Caco-2 (cell line): Measurements from ENCODE around the gene NEURL4. TPM values are rescaled to one million over a fixed set of nuclear protein-coding genes. Genes with fewer than 3 reads are reported as not detected.

Experiments used
- BruUV-seq: library from RNA; stranded (reverse); fragments of 400-500 nt; replicated peaks from 2 replicates; lab custom pipeline; 2021; lab: Mats Ljungman, UMichigan
- CTCF ChIA-PET: fragments of 300-600 bp; sonication (Branson Sonifier 250); formaldehyde crosslinking; loops from one replicate; lab custom pipeline; 2022; ENCODE audit warnings: antibody characterized with exemption; lab: Charles Lee
- POLR2A ChIA-PET: fragments of 300-600 bp; sonication (Branson Sonifier 250); formaldehyde crosslinking; loops from one replicate; lab custom pipeline; 2022; ENCODE audit warnings: antibody characterized with exemption; lab: Charles Lee
- DNase-seq, 2 experiments: peaks; one replicate each; pipeline versions ENCODE4 v3.0.0 to v3.0.0-alpha.2; 2020 to 2022
- H3K27me3 ChIP-seq: replicated peaks from 2 replicates; pipeline ENCODE4 v1.6.0; 2011; ENCODE audit warnings: low read length; ENCODE audit not compliant: control insufficient read depth, insufficient read depth
- H3K36me3 ChIP-seq: 2 replicates; pipeline ENCODE4 v1.5.1; 2011; ENCODE audit warnings: low read length; ENCODE audit not compliant: control insufficient read depth, insufficient read depth
- H3K4me1 ChIP-seq: fragments of 250-450 bp; sonication (Bioruptor Pico); 2 replicates; pipeline ENCODE4 v1.5.1; 2020; ENCODE audit warnings: mild to moderate bottlenecking
- H3K4me3 ChIP-seq: 2 replicates; pipeline ENCODE4 v1.5.1; 2011; ENCODE audit warnings: low read depth, mild to moderate bottlenecking, control low read depth, low read length
- H3K9me3 ChIP-seq: fragments of 250-450 bp; sonication (Bioruptor Pico); 2 replicates; pipeline ENCODE4 v1.5.1; 2020; ENCODE audit warnings: mild to moderate bottlenecking, moderate library complexity
- H3K27ac Mint-ChIP-seq: one replicate; pipeline ENCODE4 v1.8.0; 2022; ENCODE audit warnings: mixed read lengths; ENCODE audit not compliant: unreplicated experiment
- H3K27me3 Mint-ChIP-seq: one replicate; pipeline ENCODE4 v1.8.0; 2022; ENCODE audit warnings: mixed read lengths; ENCODE audit not compliant: insufficient read depth, unreplicated experiment
- H3K36me3 Mint-ChIP-seq: one replicate; pipeline ENCODE4 v1.8.0; 2022; ENCODE audit warnings: mild to moderate bottlenecking, mixed read lengths; ENCODE audit not compliant: insufficient read depth, unreplicated experiment
- H3K4me1 Mint-ChIP-seq: one replicate; pipeline ENCODE4 v1.8.0; 2022; ENCODE audit warnings: low read depth, mixed read lengths; ENCODE audit not compliant: unreplicated experiment
- H3K4me3 Mint-ChIP-seq: one replicate; pipeline ENCODE4 v1.8.0; 2022; ENCODE audit warnings: mild to moderate bottlenecking, moderate library complexity, mixed read lengths; ENCODE audit not compliant: unreplicated experiment
- H3K9me3 Mint-ChIP-seq: one replicate; pipeline ENCODE4 v1.8.0; 2022; ENCODE audit warnings: mixed read lengths; ENCODE audit not compliant: unreplicated experiment
- intact Hi-C: fragments of 100-400 bp; cut with micrococcal nuclease; formaldehyde crosslinking; loops from one replicate; pipeline ENCODE4 v1.10.0; 2022; ENCODE audit not compliant: unreplicated experiment
- total RNA-seq: library from RNA; stranded (reverse); gene quantifications from 2 replicates; pipeline ENCODE4 v1.2.3, GENCODE V29; 2022
- TF ChIP-seq, protein P1 (sequence below), 2 experiments: fragments of 200-600 bp in 1 of 2; IDR thresholded peaks; 1 replicate in 1 of 2; 2 replicates in 1 of 2; pipeline versions ENCODE4 v1.5.1 to v1.8.0; 2011 to 2022; ENCODE audit warnings: antibody characterized with exemption in 1 of 2, control low read depth in 1 of 2, inconsistent platforms in 1 of 2, low read depth in 1 of 2, low read length in 1 of 2, mild to moderate bottlenecking in 1 of 2, moderate library complexity in 1 of 2; ENCODE audit not compliant: insufficient read depth in 1 of 2, severe bottlenecking in 1 of 2, unreplicated experiment in 1 of 2

NEURL4 gene
- total RNA-seq, 1 experiment from 2014 or later = 31.1 TPM

DNA sequence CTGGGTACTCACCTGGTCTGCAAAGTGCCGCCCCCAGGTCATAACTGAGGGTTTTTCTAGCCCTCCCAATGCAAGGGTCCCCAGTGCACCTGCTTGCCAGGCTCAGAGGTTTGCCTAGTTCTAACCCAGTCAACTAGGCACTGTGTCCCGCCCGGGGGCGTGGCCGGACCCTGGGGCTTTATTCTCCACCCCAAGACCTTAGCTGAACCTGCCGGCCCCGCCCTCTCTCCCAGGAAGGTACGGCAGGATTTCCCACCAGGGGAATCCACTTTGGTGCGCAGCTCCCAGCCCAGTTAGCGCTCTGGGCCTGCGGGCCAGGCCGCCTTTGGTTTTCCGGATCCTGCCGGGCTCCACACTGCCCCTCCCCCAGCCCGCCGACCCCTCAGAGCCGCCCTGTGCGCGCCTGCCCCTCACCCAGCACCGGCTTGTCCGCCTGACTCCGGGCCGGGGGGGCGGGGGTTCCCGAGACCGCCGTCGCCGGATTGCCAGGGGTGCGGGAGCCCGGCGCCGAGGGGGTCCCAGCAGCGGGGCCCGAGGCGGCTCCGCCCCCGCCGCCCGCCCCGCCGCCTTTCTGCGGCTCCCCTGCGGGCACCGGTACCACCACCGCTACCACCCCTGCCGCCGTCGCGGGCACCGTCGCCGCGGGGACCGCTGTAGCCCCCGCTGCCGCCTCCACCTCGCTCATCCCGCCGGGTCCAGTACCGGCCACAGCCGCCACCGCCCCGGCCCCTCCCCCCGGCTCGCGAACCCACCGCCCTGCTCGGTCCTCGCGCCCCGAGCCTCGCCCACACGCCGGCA lies 35.1 kb downstream of the NEURL4 start:
- peak; percentile 77 to 79 for DNase-seq
- Mint-ChIP-seq H3K36me3 (no peaks in the 10 kb centered on the region), H3K27me3 (no peaks in the 10 kb centered on the region), H3K27ac (peak overlapping the region; percentile 40), H3K4me1 (peaks cover 6% of the 10 kb centered on the region), H3K4me3 (peak overlapping the region; percentile 73), H3K9me3 (no peaks in the 10 kb centered on the region)
- TF ChIP-seq, protein P1, sequence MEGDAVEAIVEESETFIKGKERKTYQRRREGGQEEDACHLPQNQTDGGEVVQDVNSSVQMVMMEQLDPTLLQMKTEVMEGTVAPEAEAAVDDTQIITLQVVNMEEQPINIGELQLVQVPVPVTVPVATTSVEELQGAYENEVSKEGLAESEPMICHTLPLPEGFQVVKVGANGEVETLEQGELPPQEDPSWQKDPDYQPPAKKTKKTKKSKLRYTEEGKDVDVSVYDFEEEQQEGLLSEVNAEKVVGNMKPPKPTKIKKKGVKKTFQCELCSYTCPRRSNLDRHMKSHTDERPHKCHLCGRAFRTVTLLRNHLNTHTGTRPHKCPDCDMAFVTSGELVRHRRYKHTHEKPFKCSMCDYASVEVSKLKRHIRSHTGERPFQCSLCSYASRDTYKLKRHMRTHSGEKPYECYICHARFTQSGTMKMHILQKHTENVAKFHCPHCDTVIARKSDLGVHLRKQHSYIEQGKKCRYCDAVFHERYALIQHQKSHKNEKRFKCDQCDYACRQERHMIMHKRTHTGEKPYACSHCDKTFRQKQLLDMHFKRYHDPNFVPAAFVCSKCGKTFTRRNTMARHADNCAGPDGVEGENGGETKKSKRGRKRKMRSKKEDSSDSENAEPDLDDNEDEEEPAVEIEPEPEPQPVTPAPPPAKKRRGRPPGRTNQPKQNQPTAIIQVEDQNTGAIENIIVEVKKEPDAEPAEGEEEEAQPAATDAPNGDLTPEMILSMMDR (IDR thresholded peaks at IDR 0.05; ENCODE audit: insufficient read depth in 1 of 2, low read depth in 1 of 2, low read length in 1 of 2, severe bottlenecking in 1 of 2, unreplicated experiment in 1 of 2) = no peak
- H3K4me3 ChIP-seq = peak overlapping the region; percentile 49
- ChIA-PET POLR2A (interaction anchor here (1.0 kb wide), 1 partner anchor 13 kb away, joined by 4 read pairs; the partner anchor contains the start of gene SLC2A4), CTCF (interaction anchor here (0.6 to 1.0 kb wide), 2 partner anchors 13 to 99 kb away, joined by 5 to 6 read pairs; partner anchors contain the start of gene SLC2A4)
- H3K4me1 ChIP-seq = 0 out of 2 replicates have a peak, but pooled peaks cover 10% of the 10 kb centered on the region
- intact Hi-C loops = loop anchor here (1.0 kb wide), 1 partner anchor 13 kb away; the partner anchor contains the start of gene SLC2A4
- H3K27me3 ChIP-seq = no peaks in the 10 kb centered on the region
- BruUV-seq = no TSS peak
- H3K36me3 ChIP-seq = no peaks in the 10 kb centered on the region; the same call in 1 of the 2 replicates
- H3K9me3 ChIP-seq = no peaks in the 10 kb centered on the region

DNA sequence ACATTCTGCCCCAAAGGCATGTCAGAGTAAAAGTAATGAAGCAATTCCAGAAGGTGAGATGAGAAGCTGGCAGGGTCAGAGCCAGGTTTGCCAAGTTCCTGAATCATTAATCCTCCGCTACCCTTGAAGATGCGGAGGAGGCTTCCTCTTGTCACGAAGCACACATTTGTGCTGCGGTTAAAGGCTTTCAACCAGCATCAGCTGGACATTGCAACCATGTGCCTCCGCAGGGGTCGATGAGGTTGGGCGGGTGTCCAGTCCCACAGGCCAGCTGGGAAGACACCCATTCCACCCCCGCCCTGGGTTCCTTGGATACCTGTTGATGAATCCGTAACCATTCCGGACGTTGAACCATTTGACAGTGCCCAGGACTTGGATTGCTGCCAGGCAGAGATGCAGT lies 36.0 kb downstream of the NEURL4 start:
- H3K27me3 Mint-ChIP-seq = no peaks in the 10 kb centered on the region
- TF ChIP-seq, protein P1 (IDR thresholded peaks at IDR 0.05; ENCODE audit: insufficient read depth in 1 of 2, low read depth in 1 of 2, low read length in 1 of 2, severe bottlenecking in 1 of 2, unreplicated experiment in 1 of 2) = no peak
- H3K4me1 Mint-ChIP-seq = peaks cover 6% of the 10 kb centered on the region
- Histone ChIP-seq H3K4me1 (0 out of 2 replicates have a peak, but pooled peaks cover 10% of the 10 kb centered on the region), H3K9me3 (no peaks in the 10 kb centered on the region), H3K4me3 (no peak overlapping the region), H3K27me3 (no peaks in the 10 kb centered on the region), H3K36me3 (no peaks in the 10 kb centered on the region; the same call in 1 of the 2 replicates)
- BruUV-seq = no TSS peak
- H3K4me3 Mint-ChIP-seq = peak overlapping the region; percentile 73
- H3K9me3 Mint-ChIP-seq = no peaks in the 10 kb centered on the region
- intact Hi-C loops = no loop called here
- H3K36me3 Mint-ChIP-seq = no peaks in the 10 kb centered on the region
- ChIA-PET POLR2A (interaction anchor here (1.0 kb wide), 1 partner anchor 12 kb away, joined by 4 read pairs; the partner anchor contains the start of gene SLC2A4), CTCF (interaction anchor here (1.0 kb wide), 1 partner anchor 12 kb away, joined by 6 read pairs; the partner anchor contains the start of gene SLC2A4)
- H3K27ac Mint-ChIP-seq = no peak overlapping the region
- DNase-seq = no peak

DNA sequence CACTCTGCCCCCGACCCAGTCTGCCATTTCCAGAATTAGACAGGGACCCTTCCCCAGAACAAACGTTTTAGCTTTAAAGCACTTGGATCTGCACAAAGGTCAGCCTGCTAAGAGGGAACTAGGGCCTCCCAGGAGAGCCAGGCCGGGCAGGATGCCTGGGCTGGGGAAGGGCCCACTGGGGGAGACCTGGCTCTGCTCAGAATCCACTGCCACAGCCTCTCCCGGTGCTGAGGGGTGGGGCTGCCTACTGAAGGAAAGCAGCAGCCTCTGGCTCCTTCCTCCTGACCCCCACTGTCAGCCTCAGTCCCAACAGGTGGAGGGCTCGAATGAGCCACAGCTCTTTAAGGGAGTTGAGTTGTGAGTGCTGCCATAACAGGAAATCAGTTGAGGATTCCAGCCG lies 36.4 kb downstream of the NEURL4 start:
- CTCF ChIA-PET = interaction anchor here (1.4 kb wide), 1 partner anchor 12 kb away, joined by 6 read pairs; the partner anchor contains the start of gene SLC2A4
- no TSS peak for BruUV-seq
- Mint-ChIP-seq H3K27me3 (no peaks in the 10 kb centered on the region), H3K4me3 (peak overlapping the region; percentile 73), H3K36me3 (no peaks in the 10 kb centered on the region), H3K9me3 (no peaks in the 10 kb centered on the region), H3K27ac (no peak overlapping the region), H3K4me1 (peaks cover 6% of the 10 kb centered on the region)
- no peaks in the 10 kb centered on the region for H3K27me3 ChIP-seq
- TF ChIP-seq, protein P1 (IDR thresholded peaks at IDR 0.05; ENCODE audit: insufficient read depth in 1 of 2, low read depth in 1 of 2, low read length in 1 of 2, severe bottlenecking in 1 of 2, unreplicated experiment in 1 of 2) = no peak
- no peaks in the 10 kb centered on the region; the same call in 1 of the 2 replicates for H3K36me3 ChIP-seq
- no peak for DNase-seq
- intact Hi-C loops = no loop called here
- POLR2A ChIA-PET = no interaction called here
- H3K9me3 ChIP-seq = no peaks in the 10 kb centered on the region
- H3K4me3 ChIP-seq = no peak overlapping the region
- 0 out of 2 replicates have a peak, but pooled peaks cover 10% of the 10 kb centered on the region for H3K4me1 ChIP-seq
